C4-2B (cell line): ENCODE results near the gene ASH1L.

Experiments
- H3K27ac ChIP-seq: fragments of 450-650 bp; 2 replicates; pipeline ENCODE4 v1.5.1; 2017
- ZFX ChIP-seq: fragments of 450-650 bp; IDR thresholded peaks from 2 replicates; pipeline ENCODE4 v1.6.1; 2017
- TF ChIP-seq, protein P1 (sequence below): fragments of 450-650 bp; conservative IDR thresholded peaks from 2 replicates; pipeline ENCODE4 v1.5.1; 2017; ENCODE audit warnings: mild to moderate bottlenecking

Gene ASH1L

GRCh38 chr1:155286544-155286943 lies 276.1 kb downstream of the ASH1L start:
- no peak overlapping the region for H3K27ac ChIP-seq
- TF ChIP-seq ZFX = no peak
- TF ChIP-seq, protein P1, sequence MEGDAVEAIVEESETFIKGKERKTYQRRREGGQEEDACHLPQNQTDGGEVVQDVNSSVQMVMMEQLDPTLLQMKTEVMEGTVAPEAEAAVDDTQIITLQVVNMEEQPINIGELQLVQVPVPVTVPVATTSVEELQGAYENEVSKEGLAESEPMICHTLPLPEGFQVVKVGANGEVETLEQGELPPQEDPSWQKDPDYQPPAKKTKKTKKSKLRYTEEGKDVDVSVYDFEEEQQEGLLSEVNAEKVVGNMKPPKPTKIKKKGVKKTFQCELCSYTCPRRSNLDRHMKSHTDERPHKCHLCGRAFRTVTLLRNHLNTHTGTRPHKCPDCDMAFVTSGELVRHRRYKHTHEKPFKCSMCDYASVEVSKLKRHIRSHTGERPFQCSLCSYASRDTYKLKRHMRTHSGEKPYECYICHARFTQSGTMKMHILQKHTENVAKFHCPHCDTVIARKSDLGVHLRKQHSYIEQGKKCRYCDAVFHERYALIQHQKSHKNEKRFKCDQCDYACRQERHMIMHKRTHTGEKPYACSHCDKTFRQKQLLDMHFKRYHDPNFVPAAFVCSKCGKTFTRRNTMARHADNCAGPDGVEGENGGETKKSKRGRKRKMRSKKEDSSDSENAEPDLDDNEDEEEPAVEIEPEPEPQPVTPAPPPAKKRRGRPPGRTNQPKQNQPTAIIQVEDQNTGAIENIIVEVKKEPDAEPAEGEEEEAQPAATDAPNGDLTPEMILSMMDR = no peak

DNA sequence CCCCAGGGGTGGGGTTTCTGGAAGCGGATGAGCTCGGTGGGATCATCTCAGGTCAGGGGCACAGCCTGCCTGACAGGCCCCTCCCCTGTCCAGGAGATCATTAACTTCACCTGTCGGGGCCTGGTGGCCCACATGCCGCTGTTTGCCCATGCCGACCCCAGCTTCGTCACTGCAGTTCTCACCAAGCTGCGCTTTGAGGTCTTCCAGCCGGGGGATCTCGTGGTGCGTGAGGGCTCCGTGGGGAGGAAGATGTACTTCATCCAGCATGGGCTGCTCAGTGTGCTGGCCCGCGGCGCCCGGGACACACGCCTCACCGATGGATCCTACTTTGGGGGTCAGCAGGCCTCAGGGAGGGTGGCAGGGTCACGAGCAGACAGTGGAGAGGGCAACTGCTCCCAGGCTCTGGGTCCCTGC lies 277.0 kb downstream of the ASH1L start:
- no peak overlapping the region for H3K27ac ChIP-seq
- no peak for TF ChIP-seq ZFX
- TF ChIP-seq, protein P1 = no peak
